GM12875 (cell line): Measurements from ENCODE around the gene GMCL2.

Source experiments
- H3K4me3 ChIP-seq: one replicate; pipeline ENCODE4 v1.5.1; 2011; ENCODE audit warnings: low read depth, low read length, control low read depth
- TF ChIP-seq, protein P1 (sequence below): IDR thresholded peaks from 2 replicates; pipeline ENCODE4 v1.5.1; 2011; ENCODE audit warnings: low read depth, mild to moderate bottlenecking, control low read depth, inconsistent platforms, low read length, moderate library complexity, borderline replicate concordance; ENCODE audit not compliant: insufficient read depth

GMCL2 gene

GRCh38 chr5:178221853-178222252, 34.7 kb upstream of the GMCL2 start:
- TF ChIP-seq, protein P1, sequence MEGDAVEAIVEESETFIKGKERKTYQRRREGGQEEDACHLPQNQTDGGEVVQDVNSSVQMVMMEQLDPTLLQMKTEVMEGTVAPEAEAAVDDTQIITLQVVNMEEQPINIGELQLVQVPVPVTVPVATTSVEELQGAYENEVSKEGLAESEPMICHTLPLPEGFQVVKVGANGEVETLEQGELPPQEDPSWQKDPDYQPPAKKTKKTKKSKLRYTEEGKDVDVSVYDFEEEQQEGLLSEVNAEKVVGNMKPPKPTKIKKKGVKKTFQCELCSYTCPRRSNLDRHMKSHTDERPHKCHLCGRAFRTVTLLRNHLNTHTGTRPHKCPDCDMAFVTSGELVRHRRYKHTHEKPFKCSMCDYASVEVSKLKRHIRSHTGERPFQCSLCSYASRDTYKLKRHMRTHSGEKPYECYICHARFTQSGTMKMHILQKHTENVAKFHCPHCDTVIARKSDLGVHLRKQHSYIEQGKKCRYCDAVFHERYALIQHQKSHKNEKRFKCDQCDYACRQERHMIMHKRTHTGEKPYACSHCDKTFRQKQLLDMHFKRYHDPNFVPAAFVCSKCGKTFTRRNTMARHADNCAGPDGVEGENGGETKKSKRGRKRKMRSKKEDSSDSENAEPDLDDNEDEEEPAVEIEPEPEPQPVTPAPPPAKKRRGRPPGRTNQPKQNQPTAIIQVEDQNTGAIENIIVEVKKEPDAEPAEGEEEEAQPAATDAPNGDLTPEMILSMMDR = no peak
- H3K4me3 ChIP-seq = no peak overlapping the region

- TF ChIP-seq, protein P1 = no peak
Observed at GRCh38 chr5:178221282-178221681, 34.1 kb upstream of the GMCL2 start.

DNA sequence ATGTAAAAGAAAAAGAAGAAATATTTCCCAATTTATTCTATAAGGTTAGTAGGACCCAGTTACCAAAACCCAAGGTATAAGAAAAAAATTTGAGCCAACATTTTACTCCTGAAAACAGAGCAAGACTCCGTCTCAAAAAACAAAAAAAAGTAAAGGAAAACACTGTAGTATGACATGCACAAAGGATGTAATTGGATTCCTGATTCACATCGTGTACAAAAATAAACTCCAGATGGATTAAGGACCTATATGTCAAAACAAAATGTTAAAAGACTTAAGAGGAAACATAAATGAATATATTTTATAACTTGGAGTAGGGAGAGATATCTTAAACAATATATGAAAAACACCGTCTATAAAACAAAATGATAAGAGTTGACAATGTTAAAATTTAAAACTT, 31.7 kb upstream of the GMCL2 start:
- H3K4me3 ChIP-seq = no peak overlapping the region
- TF ChIP-seq, protein P1 = no peak

More at GRCh38 chr5:178221282-178221681, 34.1 kb upstream of the GMCL2 start:
- no peak overlapping the region for H3K4me3 ChIP-seq

GRCh38 chr5:178218237-178218776, 31.1 kb upstream of the GMCL2 start:
- H3K4me3 ChIP-seq = no peak overlapping the region
- TF ChIP-seq, protein P1 = no peak

GRCh38 chr5:178216779-178217178, 29.6 kb upstream of the GMCL2 start:
- H3K4me3 ChIP-seq = no peak overlapping the region
- TF ChIP-seq, protein P1 = no peak

- TF ChIP-seq, protein P1 = no peak
- H3K4me3 ChIP-seq = no peak overlapping the region
Observed at GRCh38 chr5:178216088-178216534, 28.9 kb upstream of the GMCL2 start.

- TF ChIP-seq, protein P1 = no peak
- H3K4me3 ChIP-seq = no peak overlapping the region
Observed at GRCh38 chr5:178215280-178216002, 28.3 kb upstream of the GMCL2 start.
